ENCODE measurements around the gene CX3CL1.
"Not testable (repeated sequence)": the region's sequence is repeated elsewhere in the genome, so short reads cannot be mapped to it uniquely, and the experiment has no call there.

CX3CL1 gene

GRCh38 chr16:57383276-57384247, 11.3 kb downstream of the CX3CL1 start:
- no peak for DNase-seq

- no peak for DNase-seq
These were observed 12.2 kb downstream of the CX3CL1 start for GRCh38 chr16:57384248-57385070.

GRCh38 chr16:57385083-57385482, 12.8 kb downstream of the CX3CL1 start:
- DNase-seq, result no peak

- DNase-seq, result no peak
These were observed 14.2 kb downstream of the CX3CL1 start for GRCh38 chr16:57386381-57386951.

- DNase-seq, result no peak
These were observed 15.5 kb downstream of the CX3CL1 start for GRCh38 chr16:57387598-57388354.

GRCh38 chr16:57388359-57389086, 16.2 kb downstream of the CX3CL1 start:
- no peak for DNase-seq

GRCh38 chr16:57389087-57389468, 16.8 kb downstream of the CX3CL1 start:
- DNase-seq, result no peak

- DNase-seq, result no peak
These were observed 18.5 kb downstream of the CX3CL1 start for GRCh38 chr16:57390636-57391295.

GRCh38 chr16:57391300-57391699, 19.0 kb downstream of the CX3CL1 start:
- no peak for DNase-seq

GRCh38 chr16:57391708-57392107, 19.4 kb downstream of the CX3CL1 start:
- no peak for DNase-seq

- no peak for DNase-seq
These were observed 20.4 kb downstream of the CX3CL1 start for GRCh38 chr16:57392694-57393093.

- no peak for DNase-seq
These were observed 22.2 kb downstream of the CX3CL1 start for GRCh38 chr16:57394444-57394843.

GRCh38 chr16:57395026-57395425, 22.7 kb downstream of the CX3CL1 start:
- no peak for DNase-seq

GRCh38 chr16:57396786-57397185, 24.5 kb downstream of the CX3CL1 start:
- DNase-seq, result no peak

- not testable (repeated sequence) for DNase-seq
These were observed 25.2 kb downstream of the CX3CL1 start for GRCh38 chr16:57397493-57397892.

- DNase-seq, result no peak
These were observed 29.8 kb downstream of the CX3CL1 start for GRCh38 chr16:57401943-57402640.

- no peak for DNase-seq
These were observed 31.9 kb downstream of the CX3CL1 start, which contains the start of gene CCL17 for GRCh38 chr16:57403965-57404817. TSS of gene CCL17 (plus strand) at chr16:57404767. CDS start at chr16:57413933, 9,166 bp downstream.

- no peak for DNase-seq
These were observed 32.8 kb downstream of the CX3CL1 start for GRCh38 chr16:57405097-57405496.

GRCh38 chr16:57406881-57407280, 34.6 kb downstream of the CX3CL1 start:
- no peak for DNase-seq

Measured in kidney glomerular epithelial cell (primary cell).